Bronchus fibroblast of lung (primary cell): ENCODE measurements around the gene PHF2. TPM values are rescaled to one million over a fixed set of nuclear protein-coding genes. Genes with fewer than 3 reads are reported as not detected.

ENCODE experiments used
- total RNA-seq: library from RNA; depleted of rRNA; stranded (reverse); fragments of >200 nt; gene quantifications from 2 replicates; pipeline ENCODE4 v1.2.3, GENCODE V29; 2015

The PHF2 gene
- 11.9 and 12.9 TPM in 2 replicates for total RNA-seq

DNA sequence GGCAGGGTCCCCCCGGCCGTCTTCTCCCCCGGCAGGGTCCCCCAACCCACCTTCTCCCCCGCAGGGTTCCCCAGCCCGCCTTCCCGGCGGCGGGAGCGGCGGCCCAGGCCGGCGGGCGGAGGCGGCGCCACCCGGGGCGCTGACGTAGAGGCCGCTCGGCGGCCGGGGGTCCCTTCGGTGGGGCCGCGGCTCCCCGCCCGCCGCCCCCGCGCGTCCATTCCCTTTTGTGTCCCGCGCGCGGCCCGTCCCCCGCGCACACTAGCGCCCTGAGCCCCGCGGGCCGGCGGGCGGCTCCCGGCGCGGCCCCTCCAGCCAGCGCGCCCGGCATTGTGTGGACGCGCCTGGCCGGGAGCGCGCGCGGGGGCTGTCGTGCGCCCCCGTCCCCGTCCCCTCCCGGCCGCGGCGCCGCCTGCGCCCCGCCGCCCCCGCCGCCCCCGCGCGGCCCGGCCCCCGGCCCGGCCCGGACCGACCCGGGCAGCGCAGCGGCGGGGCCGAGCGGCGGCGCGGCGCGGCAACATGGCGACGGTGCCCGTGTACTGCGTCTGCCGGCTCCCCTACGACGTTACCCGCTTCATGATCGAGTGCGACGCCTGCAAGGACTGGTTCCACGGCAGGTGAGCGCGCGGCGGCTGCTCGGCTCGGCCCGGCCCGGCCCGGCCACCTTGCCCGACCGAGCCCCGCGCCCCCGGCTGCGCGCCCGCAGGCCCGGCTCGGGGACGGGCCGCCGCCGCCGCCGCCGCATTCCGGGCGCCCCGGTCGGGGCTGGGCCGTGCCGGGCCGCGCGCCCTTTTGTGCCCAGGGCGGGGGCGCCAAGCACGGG lies at the start of gene PHF2:
Gene PHF2, plus strand, starts transcription at position 327 of the 820 bp plus-strand sequence. Its CDS starts 190 bp downstream, at position 517.

Other genes with a start within 250 kb of the PHF2 start
- gene FAM120A, start 124.9 kb upstream of the PHF2 start, total RNA-seq: 62.9 and 64.7 TPM in 2 replicates
- gene FAM120AOS, start 123.0 kb upstream of the PHF2 start, total RNA-seq: 25.3 and 29.6 TPM in 2 replicates